ENCODE results near the gene CDK18.

- TF ChIP-seq CTCF (IDR thresholded peaks at IDR 0.05; ENCODE audit: low read length), result no peak
- TF ChIP-seq EZH2 (optimal IDR thresholded peaks at IDR 0.05; ENCODE audit: low read depth, low read length), result no peak
These were observed 13.3 kb downstream of the CDK18 start for GRCh38 chr1:205517763-205518162.
